PC-9 (cell line): ENCODE results near the gene PTPRG. TPM values are rescaled to one million over a fixed set of nuclear protein-coding genes. Genes with fewer than 3 reads are reported as not detected.

Experiments used
- BruUV-seq: library from RNA; stranded (reverse); fragments of 400-500 nt; replicated peaks from 2 replicates; lab custom pipeline; 2021; lab: Mats Ljungman, UMichigan
- CTCF ChIA-PET: fragments of 300-600 bp; sonication (Branson Sonifier 250); formaldehyde crosslinking; loops from one replicate; lab custom pipeline; 2022; ENCODE audit warnings: antibody characterized with exemption; lab: Charles Lee
- POLR2A ChIA-PET: fragments of 300-600 bp; sonication (Branson Sonifier 250); formaldehyde crosslinking; loops from one replicate; lab custom pipeline; 2022; ENCODE audit warnings: antibody characterized with exemption; ENCODE audit not compliant: unreplicated experiment; lab: Charles Lee
- DNase-seq, 2 experiments: peaks; one replicate each; pipeline versions ENCODE4 v3.0.0 to v3.0.0-alpha.2; 2015 to 2022; ENCODE audit warnings: mixed read lengths in 1 of 2
- H2AFZ ChIP-seq: fragments of 200-600 bp; sonication (generic); 2 replicates; pipeline ENCODE4 v1.8.1; 2017; ENCODE audit warnings: antibody characterized with exemption
- H3F3A ChIP-seq: fragments of 200-600 bp; sonication (generic); 2 replicates; pipeline ENCODE4 v1.8.1; 2017; ENCODE audit warnings: antibody characterized with exemption, mild to moderate bottlenecking, low read depth; ENCODE audit not compliant: insufficient read depth
- H3K27ac ChIP-seq: fragments of 200-600 bp; sonication (generic); 2 replicates; pipeline ENCODE4 v1.6.1; 2016; ENCODE audit warnings: mixed run types
- H3K27me3 ChIP-seq: fragments of 200-600 bp; sonication (generic); 2 replicates; pipeline ENCODE4 v1.6.1; 2016; ENCODE audit warnings: low read depth, mixed run types; ENCODE audit not compliant: insufficient read depth
- H3K36me3 ChIP-seq: fragments of 200-600 bp; sonication (generic); 2 replicates; pipeline ENCODE4 v1.6.1; 2016; ENCODE audit warnings: low read depth, mixed run types
- H3K4me1 ChIP-seq: fragments of 200-600 bp; sonication (generic); replicated peaks from 2 replicates; pipeline ENCODE4 v1.6.1; 2016; ENCODE audit warnings: mixed run types; ENCODE audit not compliant: insufficient read depth
- H3K4me2 ChIP-seq: fragments of 200-600 bp; sonication (generic); 2 replicates; pipeline ENCODE4 v1.6.1; 2017; ENCODE audit warnings: mixed run types
- H3K4me3 ChIP-seq: fragments of 200-600 bp; sonication (generic); 2 replicates; pipeline ENCODE4 v1.6.1; 2016; ENCODE audit warnings: mixed run types
- H3K79me2 ChIP-seq: fragments of 200-600 bp; sonication (generic); 2 replicates; pipeline ENCODE4 v1.6.1; 2017; ENCODE audit warnings: low read depth, mixed run types
- H3K9me2 ChIP-seq: fragments of 200-600 bp; sonication (generic); 2 replicates; pipeline ENCODE4 v1.8.1; 2017; ENCODE audit warnings: mild to moderate bottlenecking; ENCODE audit not compliant: insufficient read depth
- H3K9me3 ChIP-seq: fragments of 200-600 bp; sonication (generic); 2 replicates; pipeline ENCODE4 v1.8.1; 2016; ENCODE audit warnings: low read depth; ENCODE audit not compliant: insufficient read depth
- H4K20me1 ChIP-seq: fragments of 200-600 bp; sonication (generic); 2 replicates; pipeline ENCODE4 v1.8.1; 2017; ENCODE audit not compliant: insufficient read depth
- EZH2 ChIP-seq: fragments of 200-600 bp; sonication (generic); IDR thresholded peaks from 2 replicates; pipeline ENCODE4 v1.8.0; 2017; ENCODE audit warnings: antibody characterized with exemption, low read depth
- intact Hi-C: fragments of 100-400 bp; cut with micrococcal nuclease; formaldehyde crosslinking; loops from one replicate; pipeline ENCODE4 v1.10.0; 2022; ENCODE audit not compliant: unreplicated experiment
- total RNA-seq: library from RNA; stranded (reverse); gene quantifications from 2 replicates; pipeline ENCODE4 v1.2.3, GENCODE V29; 2021
- TF ChIP-seq, protein P1 (sequence below): fragments of 200-600 bp; sonication (generic); conservative IDR thresholded peaks from 2 replicates; pipeline ENCODE4 v1.6.1; 2017; ENCODE audit warnings: mixed run types, antibody characterized with exemption, mild to moderate bottlenecking, moderate library complexity

Gene PTPRG
- total RNA-seq, 1 experiment from 2014 or later = 32.9 TPM

DNA sequence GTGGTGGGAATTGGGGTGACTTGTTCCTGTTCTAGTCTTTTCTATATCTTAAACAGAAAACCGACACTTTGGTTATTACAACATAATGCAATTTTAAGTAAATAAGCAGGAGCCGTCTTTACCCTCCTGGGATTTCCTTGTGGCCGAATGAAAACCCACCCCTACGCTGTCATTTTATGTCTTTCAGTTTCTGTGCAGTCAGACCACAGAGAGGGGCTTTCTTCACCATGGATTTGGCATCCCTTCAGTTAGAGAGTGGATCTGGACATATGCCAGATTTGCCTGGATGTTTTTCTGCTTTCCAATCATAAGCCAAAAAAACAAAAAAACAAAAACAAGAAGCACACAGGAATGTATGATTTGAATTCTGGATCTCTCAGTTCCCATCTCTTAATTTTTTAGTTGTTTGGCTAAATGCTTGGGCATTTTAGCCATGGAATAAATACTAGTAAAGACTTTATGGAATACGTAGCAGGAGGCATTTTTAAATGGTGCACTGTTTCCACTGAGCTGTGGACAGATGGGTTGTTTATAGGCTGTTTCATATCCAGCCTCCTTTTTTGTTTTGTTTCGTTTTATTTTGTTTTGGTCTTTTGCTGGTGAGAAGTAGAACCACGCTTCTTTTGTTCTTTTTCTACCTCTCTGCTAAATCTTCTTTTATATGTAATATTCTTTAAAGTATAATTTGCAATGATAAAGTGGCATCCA lies 539.1 kb downstream of the PTPRG start:
- POLR2A ChIA-PET = no interaction called here
- BruUV-seq = no TSS peak
- no peak overlapping the region for H2AFZ ChIP-seq
- CTCF ChIA-PET = no interaction called here
- H3K27me3 ChIP-seq = no peaks in the 10 kb centered on the region
- no peak overlapping the region for H3K4me3 ChIP-seq
- H3K36me3 ChIP-seq = no peaks in the 10 kb centered on the region
- intact Hi-C loops = no loop called here
- DNase-seq = no peak
- H3K9me3 ChIP-seq = no peaks in the 10 kb centered on the region
- H3K4me1 ChIP-seq = no peaks in the 10 kb centered on the region
- TF ChIP-seq, protein P1, sequence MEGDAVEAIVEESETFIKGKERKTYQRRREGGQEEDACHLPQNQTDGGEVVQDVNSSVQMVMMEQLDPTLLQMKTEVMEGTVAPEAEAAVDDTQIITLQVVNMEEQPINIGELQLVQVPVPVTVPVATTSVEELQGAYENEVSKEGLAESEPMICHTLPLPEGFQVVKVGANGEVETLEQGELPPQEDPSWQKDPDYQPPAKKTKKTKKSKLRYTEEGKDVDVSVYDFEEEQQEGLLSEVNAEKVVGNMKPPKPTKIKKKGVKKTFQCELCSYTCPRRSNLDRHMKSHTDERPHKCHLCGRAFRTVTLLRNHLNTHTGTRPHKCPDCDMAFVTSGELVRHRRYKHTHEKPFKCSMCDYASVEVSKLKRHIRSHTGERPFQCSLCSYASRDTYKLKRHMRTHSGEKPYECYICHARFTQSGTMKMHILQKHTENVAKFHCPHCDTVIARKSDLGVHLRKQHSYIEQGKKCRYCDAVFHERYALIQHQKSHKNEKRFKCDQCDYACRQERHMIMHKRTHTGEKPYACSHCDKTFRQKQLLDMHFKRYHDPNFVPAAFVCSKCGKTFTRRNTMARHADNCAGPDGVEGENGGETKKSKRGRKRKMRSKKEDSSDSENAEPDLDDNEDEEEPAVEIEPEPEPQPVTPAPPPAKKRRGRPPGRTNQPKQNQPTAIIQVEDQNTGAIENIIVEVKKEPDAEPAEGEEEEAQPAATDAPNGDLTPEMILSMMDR = no peak
- no peak for TF ChIP-seq EZH2
- H3K79me2 ChIP-seq = no peaks in the 10 kb centered on the region
- no peaks in the 10 kb centered on the region for H3K9me2 ChIP-seq
- H3K27ac ChIP-seq = no peak overlapping the region
- H4K20me1 ChIP-seq = no peaks in the 10 kb centered on the region
- no peaks in the 10 kb centered on the region for H3F3A ChIP-seq
- no peak overlapping the region for H3K4me2 ChIP-seq

DNA sequence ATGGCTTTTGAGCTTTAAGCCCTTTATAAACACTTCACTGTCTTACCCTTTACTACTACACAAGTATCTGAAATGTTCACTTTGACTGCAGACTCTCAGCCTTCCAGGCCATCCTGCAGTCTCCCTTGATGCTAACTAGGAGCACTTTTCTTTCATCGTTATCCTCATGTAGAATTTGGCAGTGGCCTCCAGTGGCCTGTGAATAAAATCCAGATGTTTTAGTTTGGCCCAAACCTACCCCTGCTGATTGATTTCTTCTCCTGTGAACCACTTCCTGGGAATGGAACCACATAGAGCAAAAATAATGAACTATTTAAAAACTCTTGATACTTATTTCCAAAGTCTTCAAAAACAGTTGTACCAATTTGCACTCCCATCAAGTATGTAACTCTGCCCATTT lies 540.1 kb downstream of the PTPRG start:
- H3K79me2 ChIP-seq = no peaks in the 10 kb centered on the region
- H3K9me2 ChIP-seq = no peaks in the 10 kb centered on the region
- DNase-seq = no peak
- POLR2A ChIA-PET = no interaction called here
- no peaks in the 10 kb centered on the region for H3K4me1 ChIP-seq
- no peaks in the 10 kb centered on the region for H4K20me1 ChIP-seq
- no peak overlapping the region for H3K4me2 ChIP-seq
- no TSS peak for BruUV-seq
- no peaks in the 10 kb centered on the region for H3F3A ChIP-seq
- H3K9me3 ChIP-seq = no peaks in the 10 kb centered on the region
- CTCF ChIA-PET = no interaction called here
- H3K36me3 ChIP-seq = no peaks in the 10 kb centered on the region
- no peak overlapping the region for H2AFZ ChIP-seq
- no peaks in the 10 kb centered on the region for H3K27me3 ChIP-seq
- H3K27ac ChIP-seq = no peak overlapping the region
- H3K4me3 ChIP-seq = no peak overlapping the region
- intact Hi-C loops = no loop called here
- TF ChIP-seq EZH2 = no peak
- TF ChIP-seq, protein P1 = no peak

DNA sequence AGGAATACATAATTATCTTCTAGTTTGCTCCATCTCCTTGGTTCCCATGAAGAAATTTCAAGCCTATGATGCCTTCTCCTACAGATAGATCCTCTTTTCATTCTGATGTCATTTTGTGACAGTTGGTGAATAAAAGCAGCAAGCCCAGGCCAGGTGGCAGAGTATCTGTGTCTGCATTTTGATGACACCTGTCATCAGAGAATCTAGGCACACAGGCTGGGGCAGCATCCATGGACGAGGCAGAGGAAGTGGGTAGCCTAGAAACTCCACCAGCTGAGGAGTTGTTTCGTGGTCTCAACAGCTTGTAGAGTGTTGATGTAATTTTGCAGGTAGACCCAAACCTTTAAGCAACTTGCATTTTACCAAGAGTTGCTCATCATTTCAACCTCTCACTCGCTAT lies 542.2 kb downstream of the PTPRG start:
- Histone ChIP-seq H2AFZ (no peak overlapping the region), H3F3A (no peaks in the 10 kb centered on the region), H3K4me3 (no peak overlapping the region), H3K9me2 (no peaks in the 10 kb centered on the region), H3K27me3 (no peaks in the 10 kb centered on the region), H3K36me3 (no peaks in the 10 kb centered on the region), H3K79me2 (no peaks in the 10 kb centered on the region), H4K20me1 (no peaks in the 10 kb centered on the region), H3K27ac (no peak overlapping the region), H3K4me1 (no peaks in the 10 kb centered on the region), H3K4me2 (no peak overlapping the region), H3K9me3 (no peaks in the 10 kb centered on the region)
- DNase-seq = no peak
- CTCF ChIA-PET = no interaction called here
- intact Hi-C loops = no loop called here
- BruUV-seq = no TSS peak
- POLR2A ChIA-PET = no interaction called here
- TF ChIP-seq, protein P1 = no peak
- TF ChIP-seq EZH2 = no peak
